Esophagus muscularis mucosa (tissue), 4 donors: Measurements from ENCODE around the gene TMEM132E. TPM values are rescaled to one million over a fixed set of nuclear protein-coding genes. Genes with fewer than 3 reads are reported as not detected.

Source experiments
- DNase-seq: peaks from one replicate; pipeline ENCODE4 v3.0.0-alpha.2; 2017; ENCODE audit errors: extremely low spot score
- H3K27ac ChIP-seq, 4 donors: fragments of 200-600 bp; sonication (generic); replicated peaks in 1 of 4; 1 replicate in 3 of 4; 2 replicates in 1 of 4; pipeline ENCODE4 v1.5.1; 2016 to 2019; ENCODE audit warnings: mild to moderate bottlenecking in 1 of 4
- H3K27me3 ChIP-seq, 4 donors: fragments of 200-600 bp; sonication (generic); one replicate each; pipeline versions ENCODE4 v1.5.1 to v1.6.0; 2016 to 2019
- H3K36me3 ChIP-seq, 4 donors: fragments of 200-600 bp; sonication (generic); one replicate each; pipeline ENCODE4 v1.5.1; 2016 to 2019
- H3K4me1 ChIP-seq, 4 donors: fragments of 200-600 bp; sonication (generic); one replicate each; pipeline ENCODE4 v1.5.1; 2016 to 2019
- H3K4me3 ChIP-seq, 4 donors: fragments of 200-600 bp; sonication (generic); 1 replicate in 2 of 4; 2 replicates in 2 of 4; pipeline ENCODE4 v1.5.1; 2016 to 2019; ENCODE audit warnings: mild to moderate bottlenecking in 4 of 4, moderate library complexity in 1 of 4
- H3K9me3 ChIP-seq, 4 donors: fragments of 200-600 bp; sonication (generic); 1 replicate in 3 of 4; 2 replicates in 1 of 4; pipeline ENCODE4 v1.5.1; 2016 to 2019
- CTCF ChIP-seq, 3 experiments: fragments of 200-600 bp in 2 of 3; fragments of 450-650 bp in 1 of 3; sonication (generic) in 2 of 3; IDR thresholded peaks; one replicate each; pipeline ENCODE4 v1.5.1; 2017 to 2019; ENCODE audit warnings: antibody characterized with exemption in 3 of 3, mild to moderate bottlenecking in 2 of 3, moderate library complexity in 1 of 3
- EP300 ChIP-seq: sonication (generic); formaldehyde crosslinking; IDR thresholded peaks from one replicate; pipeline ENCODE4 v1.6.1; 2017; ENCODE audit warnings: antibody characterized with exemption
- POLR2A ChIP-seq: fragments of 450-650 bp; IDR thresholded peaks from one replicate; pipeline ENCODE4 v1.6.1; 2017; ENCODE audit warnings: antibody characterized with exemption, moderate library complexity, mild to moderate bottlenecking, low read depth
- POLR2AphosphoS5 ChIP-seq, 2 donors: sonication (generic); formaldehyde crosslinking; IDR thresholded peaks; one replicate each; pipeline ENCODE4 v1.6.1; 2017; ENCODE audit warnings: antibody characterized with exemption in 2 of 2
- WGBS: methylation state at CpG from one replicate; pipeline ENCODE4 v1.1.5; 2018; 5-methylcytosine and 5-hydroxymethylcytosine counted together
- intact Hi-C: fragments of 100-400 bp; cut with DNase I; formaldehyde crosslinking; loops from one replicate; pipeline ENCODE4 v1.15.1; 2023
- total RNA-seq, 4 donors: library from RNA; depleted of rRNA; stranded (reverse); fragments of >200 nt; gene quantifications; one replicate each; pipeline versions ENCODE4 v1.1.0 to v1.2.1, GENCODE V29; 2016

The TMEM132E gene
- total RNA-seq, 4 donors from 2014 or later: under 0.01 to 0.06 TPM; not detected in 2

- no peak for DNase-seq
- WGBS: 0% methylated on average over 1 of the region's 71 CpGs
- intact Hi-C loops: no loop called here
Measured at GRCh38 chr17:34580685-34581445, 1.5 kb downstream of the TMEM132E start.

DNA sequence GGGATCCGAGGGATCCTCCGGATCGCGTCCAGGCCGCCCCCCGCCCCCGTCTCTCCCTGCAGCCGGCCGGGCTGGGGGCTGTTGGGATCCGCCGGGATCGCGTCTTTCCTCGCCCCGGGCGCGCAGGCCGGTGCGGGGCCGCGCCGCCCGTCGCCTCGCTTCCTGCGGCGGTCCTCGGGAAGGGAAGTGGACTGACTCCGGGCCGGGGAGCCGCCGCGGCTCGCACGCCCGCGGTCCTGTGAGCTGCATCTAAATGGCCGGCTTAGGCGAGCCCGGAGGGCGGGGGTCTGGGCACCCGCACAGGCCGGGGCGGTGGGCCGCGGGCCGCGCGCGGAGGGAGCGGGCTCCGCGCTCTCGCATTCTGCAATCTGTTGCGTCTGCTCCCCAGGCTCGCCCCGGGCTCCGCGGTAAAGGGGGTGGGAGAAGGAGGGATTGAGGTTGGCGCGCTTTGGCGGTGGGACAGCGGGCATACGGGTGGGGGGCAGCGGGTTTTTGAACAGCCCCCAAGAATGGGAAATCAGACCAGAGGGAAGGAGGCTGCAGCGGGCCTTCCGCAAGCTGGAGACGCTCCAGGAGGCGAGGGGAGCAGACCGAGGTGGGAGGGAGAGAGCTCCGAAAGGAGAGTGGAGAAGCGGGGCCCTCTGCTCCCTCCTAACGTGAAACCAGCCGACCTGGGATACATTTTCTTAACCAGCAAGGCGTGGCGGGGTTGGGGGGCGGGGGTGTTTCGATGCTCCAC lies 2.2 kb downstream of the TMEM132E start:
- no peaks in the 10 kb centered on the region for H3K36me3 ChIP-seq
- TF ChIP-seq POLR2A (no peak), POLR2AphosphoS5 (IDR thresholded peaks at IDR 0.05) (no peak)
- no peak for DNase-seq
- H3K4me3 ChIP-seq: peak overlapping the region; percentile 62 to 74 (median 63)
- H3K27ac ChIP-seq: no peak overlapping the region
- 0% methylated on average over 27 of the region's 78 CpGs for WGBS
- peaks cover 35 to 41% (median 38%) of the 10 kb centered on the region in 4 donors for H3K4me1 ChIP-seq
- intact Hi-C loops: no loop called here
- peaks cover 3 to 89% (median 57%) of the 10 kb centered on the region in 4 donors for H3K27me3 ChIP-seq
- H3K9me3 ChIP-seq: no peaks in the 10 kb centered on the region

More at GRCh38 chr17:34580685-34581445, 1.5 kb downstream of the TMEM132E start:
- Histone ChIP-seq H3K4me1 (peaks cover 35 to 41% (median 38%) of the 10 kb centered on the region in 4 donors), H3K27me3 (peaks cover 3 to 95% (median 57%) of the 10 kb centered on the region in 4 donors), H3K9me3 (no peaks in the 10 kb centered on the region), H3K27ac (no peak overlapping the region), H3K36me3 (no peaks in the 10 kb centered on the region), H3K4me3 (peak overlapping the region; percentile 62 to 74 (median 63))
- TF ChIP-seq EP300 (no peak), POLR2AphosphoS5 (IDR thresholded peaks at IDR 0.05) (no peak), POLR2A (no peak), CTCF (IDR thresholded peaks at IDR 0.05) (no peak)

DNA sequence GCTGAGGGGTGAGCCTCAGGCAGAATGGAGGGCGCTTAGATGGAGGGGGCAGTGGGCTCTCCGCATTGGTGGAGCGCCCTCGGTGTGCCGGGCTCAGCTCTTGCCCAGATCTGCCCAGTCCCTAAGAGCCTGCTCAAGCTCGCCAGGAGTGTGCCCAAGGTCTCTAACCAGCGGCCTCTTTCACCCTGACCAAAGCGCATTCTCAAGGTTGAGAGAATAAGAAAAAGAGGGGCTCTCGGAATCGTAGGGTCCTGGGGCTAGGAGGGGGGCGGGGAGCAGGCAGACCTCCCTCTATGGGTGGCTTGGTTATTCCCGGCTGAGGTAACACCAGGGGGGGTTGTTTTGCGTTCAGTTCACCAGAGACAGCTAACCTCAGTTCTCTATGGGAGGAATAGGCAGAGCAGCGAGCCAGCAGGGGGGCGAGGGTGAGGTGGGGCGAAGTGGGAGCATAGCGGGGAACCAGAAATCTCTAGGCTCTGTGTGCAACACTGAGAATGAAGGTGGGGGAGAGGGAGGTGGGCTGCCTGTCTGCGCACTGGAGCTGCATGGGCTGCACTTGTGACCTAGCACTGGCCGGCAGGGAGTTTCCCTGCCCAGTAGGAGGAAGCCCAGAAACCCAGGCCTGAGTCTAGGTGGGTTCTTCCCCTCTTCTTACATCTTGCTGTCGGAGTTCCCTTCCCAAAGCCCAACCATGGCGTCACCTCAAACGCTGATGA lies 3.0 kb downstream of the TMEM132E start:
- Histone ChIP-seq H3K9me3 (no peaks in the 10 kb centered on the region), H3K36me3 (no peaks in the 10 kb centered on the region), H3K4me3 (peak overlapping the region in 2 of 4 donors; percentile 63 to 74), H3K4me1 (peaks cover 35 to 41% (median 38%) of the 10 kb centered on the region in 4 donors), H3K27ac (no peak overlapping the region), H3K27me3 (peaks cover 3 to 86% (median 57%) of the 10 kb centered on the region in 4 donors)
- intact Hi-C loops: no loop called here
- no peak for DNase-seq
- WGBS: 30% methylated on average over 19 of the region's 22 CpGs
- TF ChIP-seq CTCF (IDR thresholded peaks at IDR 0.05) (no peak), EP300 (no peak), POLR2A (no peak), POLR2AphosphoS5 (IDR thresholded peaks at IDR 0.05) (no peak)

GRCh38 chr17:34582901-34583245 lies 3.5 kb downstream of the TMEM132E start:
- intact Hi-C loops: no loop called here
- DNase-seq: no peak
- peaks cover 35 to 41% (median 38%) of the 10 kb centered on the region in 4 donors for H3K4me1 ChIP-seq
- H3K4me3 ChIP-seq: no peak overlapping the region
- H3K9me3 ChIP-seq: no peaks in the 10 kb centered on the region
- H3K27me3 ChIP-seq: peaks cover 3 to 87% (median 57%) of the 10 kb centered on the region in 4 donors
- TF ChIP-seq POLR2AphosphoS5 (IDR thresholded peaks at IDR 0.05) (no peak), EP300 (no peak), CTCF (IDR thresholded peaks at IDR 0.05) (no peak), POLR2A (no peak)
- H3K27ac ChIP-seq: no peak overlapping the region
- WGBS: 65% methylated on average over 3 of the region's 3 CpGs
- no peaks in the 10 kb centered on the region for H3K36me3 ChIP-seq
